ENCODE measurements around the gene CLEC2D. TPM values are rescaled to one million over a fixed set of nuclear protein-coding genes. Genes with fewer than 3 reads are reported as not detected.
"Not testable (repeated sequence)": the region's sequence is repeated elsewhere in the genome, so short reads cannot be mapped to it uniquely, and the experiment has no call there.

Gene CLEC2D
- total RNA-seq, 1 experiment from 2014 or later = 2.1 TPM

DNA sequence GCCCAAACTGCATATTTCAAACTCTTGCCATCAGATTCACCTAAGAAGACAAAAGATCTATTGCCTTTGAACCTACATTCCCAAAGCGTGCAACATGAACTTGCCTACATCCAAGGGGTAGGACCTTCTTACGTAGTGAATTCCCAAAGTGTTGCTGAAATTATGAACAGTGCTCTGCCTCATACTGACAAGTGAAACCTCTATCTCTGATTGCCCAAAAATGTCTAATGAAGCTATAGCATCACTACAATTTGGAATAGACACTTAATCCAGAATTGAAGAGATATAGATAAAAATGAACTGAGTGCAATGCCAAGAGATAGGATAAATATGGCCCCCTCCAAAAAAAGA is 31.1 kb downstream of the CLEC2D start:
- Histone ChIP-seq H3K36me3 (no peaks in the 10 kb centered on the region), H3K9me3 (replicated peaks) (no peaks in the 10 kb centered on the region), H3K27ac (no peak overlapping the region), H3K27me3 (no peaks in the 10 kb centered on the region), H3K4me3 (no peak overlapping the region), H3K4me1 (no peaks in the 10 kb centered on the region)
- DNase-seq = no peak

DNA sequence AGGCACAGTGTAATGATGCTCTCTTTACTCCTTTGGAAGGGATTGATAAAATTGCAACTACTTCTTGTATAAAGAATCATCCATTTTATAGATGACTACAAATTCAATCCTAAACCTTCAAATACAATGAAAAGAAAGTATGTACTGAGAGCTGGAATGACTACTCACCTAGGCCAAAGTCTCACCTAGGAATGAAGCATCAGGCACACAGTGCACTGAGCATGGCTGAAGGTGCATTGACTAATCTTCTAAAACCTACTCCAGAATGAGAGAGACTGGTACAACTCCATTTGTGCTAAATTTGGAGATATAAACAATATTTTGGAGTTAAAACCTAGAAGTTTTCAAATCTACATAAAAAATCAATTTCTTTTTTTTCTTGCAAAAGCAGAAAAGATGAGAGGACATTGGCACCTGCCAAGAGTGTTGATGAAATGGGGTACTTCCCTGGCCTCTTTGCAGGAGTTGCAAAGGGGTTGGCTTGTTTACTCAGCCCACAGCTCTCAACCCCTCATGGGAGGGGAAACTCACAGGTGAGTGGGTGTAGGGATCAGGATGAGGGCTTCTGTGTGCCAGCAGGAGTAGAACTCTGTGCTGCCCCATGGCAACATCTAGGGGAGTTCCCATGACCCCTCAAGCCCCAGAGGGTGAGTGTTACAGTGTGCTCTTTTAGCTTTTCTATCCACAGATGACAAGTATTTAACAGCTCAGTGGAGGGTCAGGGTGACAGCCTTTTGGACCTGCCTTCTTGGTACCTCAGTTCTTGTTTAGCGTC is 32.1 kb downstream of the CLEC2D start:
- no peaks in the 10 kb centered on the region for H3K36me3 ChIP-seq
- DNase-seq = no peak
- H3K4me3 ChIP-seq = no peak overlapping the region
- no peaks in the 10 kb centered on the region for H3K9me3 ChIP-seq (replicated peaks)
- no peaks in the 10 kb centered on the region for H3K4me1 ChIP-seq
- H3K27ac ChIP-seq = no peak overlapping the region
- H3K27me3 ChIP-seq = no peaks in the 10 kb centered on the region

DNA sequence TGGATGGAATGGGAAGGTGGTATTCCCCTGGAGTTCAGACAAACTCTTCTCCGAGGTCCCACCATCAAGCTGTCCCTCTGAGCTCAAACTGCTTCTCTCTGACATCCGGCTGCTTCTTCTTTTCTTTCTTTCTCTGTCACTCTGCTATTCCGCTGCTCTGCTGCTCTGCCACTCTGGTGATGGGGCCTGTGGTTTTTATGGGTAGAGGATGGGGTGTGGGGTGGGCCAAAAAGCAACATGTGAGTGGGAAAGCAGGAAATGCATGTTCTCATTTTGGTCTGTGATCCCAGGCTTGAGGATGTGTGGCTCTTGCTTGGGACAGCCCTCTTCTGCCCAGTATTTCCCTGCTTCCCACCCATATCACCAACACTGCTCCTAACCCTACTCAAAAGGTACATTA is 32.7 kb downstream of the CLEC2D start:
- no peak for DNase-seq

DNA sequence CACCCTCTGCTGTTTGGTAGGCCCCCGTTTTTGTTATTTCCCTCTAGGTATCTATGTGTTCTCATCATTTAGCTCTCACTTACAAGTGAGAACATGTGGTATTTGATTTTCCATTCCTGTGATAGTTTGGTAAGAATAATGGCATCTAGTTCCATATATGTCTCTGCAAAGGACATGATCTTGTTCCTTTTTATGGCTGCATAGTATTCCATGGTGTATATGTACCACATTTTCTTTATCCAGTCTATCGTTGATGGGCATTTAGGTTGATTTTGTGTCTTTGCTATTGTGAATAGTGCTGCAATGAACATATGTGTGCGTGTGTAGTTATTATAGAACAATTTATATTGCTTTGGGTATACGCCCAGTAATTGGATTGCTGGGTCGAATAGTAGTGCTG is 35.0 kb downstream of the CLEC2D start:
- H3K36me3 ChIP-seq; H3K4me3 ChIP-seq; H3K4me1 ChIP-seq; H3K27ac ChIP-seq; H3K9me3 ChIP-seq (replicated peaks); H3K27me3 ChIP-seq; DNase-seq: not testable (repeated sequence)

More for the DNA sequence above, 32.7 kb downstream of the CLEC2D start:
- Histone ChIP-seq H3K36me3 (no peaks in the 10 kb centered on the region), H3K27me3 (no peaks in the 10 kb centered on the region), H3K27ac (no peak overlapping the region), H3K9me3 (replicated peaks) (no peaks in the 10 kb centered on the region), H3K4me3 (no peak overlapping the region), H3K4me1 (no peaks in the 10 kb centered on the region)

DNA sequence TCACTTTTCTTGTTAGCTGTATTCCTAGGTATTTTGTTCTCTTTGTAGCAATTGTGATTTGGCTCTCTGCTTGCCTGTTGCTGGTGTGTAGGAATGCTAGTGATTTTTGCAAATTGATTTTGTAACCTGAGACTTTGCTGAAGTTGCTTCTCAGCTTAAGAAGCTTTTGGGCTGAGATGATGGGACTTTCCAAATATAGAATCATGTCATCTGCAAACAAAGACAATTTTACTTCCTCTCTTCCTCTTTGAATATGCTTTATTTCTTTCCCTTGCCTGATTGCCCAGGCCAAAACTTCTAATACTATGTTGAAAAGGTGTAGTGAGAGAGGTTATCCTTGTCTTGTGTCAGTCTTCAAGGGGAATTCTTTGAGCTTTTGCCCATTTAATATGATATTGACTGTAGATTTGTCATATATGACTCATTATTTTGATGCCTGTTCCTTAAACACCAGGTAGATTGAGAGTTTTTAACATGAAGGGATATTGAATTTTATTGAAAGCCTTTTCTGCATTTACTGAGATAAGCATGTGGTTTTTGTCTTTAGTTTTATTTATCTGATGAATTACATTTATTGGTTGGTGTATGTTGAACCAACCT is 36.7 kb downstream of the CLEC2D start:
- no peaks in the 10 kb centered on the region for H3K9me3 ChIP-seq (replicated peaks)
- DNase-seq = no peak
- no peaks in the 10 kb centered on the region for H3K36me3 ChIP-seq
- H3K4me1 ChIP-seq = no peaks in the 10 kb centered on the region
- no peaks in the 10 kb centered on the region for H3K27me3 ChIP-seq
- no peak overlapping the region for H3K4me3 ChIP-seq
- H3K27ac ChIP-seq = no peak overlapping the region

DNA sequence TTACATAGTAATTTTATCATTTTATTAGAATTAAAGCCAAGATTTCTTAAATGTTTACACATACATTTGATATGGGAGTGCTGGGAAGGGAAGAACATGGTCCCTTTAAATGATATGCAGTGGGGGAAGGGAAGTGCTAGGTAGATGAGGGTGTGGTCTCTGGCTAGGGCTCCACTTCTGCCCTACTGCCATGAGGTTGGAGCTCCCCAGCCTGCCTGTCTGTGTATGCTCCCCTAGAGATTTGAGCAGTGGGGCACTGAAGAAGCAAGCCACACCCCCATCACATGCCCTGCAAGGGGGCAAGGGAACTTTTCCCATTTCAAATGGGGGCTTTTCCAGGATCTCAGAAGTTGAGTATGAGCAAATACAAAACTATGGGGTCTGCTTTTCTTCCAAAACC is 37.8 kb downstream of the CLEC2D start:
- Histone ChIP-seq H3K27ac (no peak overlapping the region), H3K4me3 (no peak overlapping the region), H3K36me3 (no peaks in the 10 kb centered on the region), H3K27me3 (no peaks in the 10 kb centered on the region), H3K4me1 (no peaks in the 10 kb centered on the region), H3K9me3 (replicated peaks) (no peaks in the 10 kb centered on the region)
- DNase-seq = no peak

DNA sequence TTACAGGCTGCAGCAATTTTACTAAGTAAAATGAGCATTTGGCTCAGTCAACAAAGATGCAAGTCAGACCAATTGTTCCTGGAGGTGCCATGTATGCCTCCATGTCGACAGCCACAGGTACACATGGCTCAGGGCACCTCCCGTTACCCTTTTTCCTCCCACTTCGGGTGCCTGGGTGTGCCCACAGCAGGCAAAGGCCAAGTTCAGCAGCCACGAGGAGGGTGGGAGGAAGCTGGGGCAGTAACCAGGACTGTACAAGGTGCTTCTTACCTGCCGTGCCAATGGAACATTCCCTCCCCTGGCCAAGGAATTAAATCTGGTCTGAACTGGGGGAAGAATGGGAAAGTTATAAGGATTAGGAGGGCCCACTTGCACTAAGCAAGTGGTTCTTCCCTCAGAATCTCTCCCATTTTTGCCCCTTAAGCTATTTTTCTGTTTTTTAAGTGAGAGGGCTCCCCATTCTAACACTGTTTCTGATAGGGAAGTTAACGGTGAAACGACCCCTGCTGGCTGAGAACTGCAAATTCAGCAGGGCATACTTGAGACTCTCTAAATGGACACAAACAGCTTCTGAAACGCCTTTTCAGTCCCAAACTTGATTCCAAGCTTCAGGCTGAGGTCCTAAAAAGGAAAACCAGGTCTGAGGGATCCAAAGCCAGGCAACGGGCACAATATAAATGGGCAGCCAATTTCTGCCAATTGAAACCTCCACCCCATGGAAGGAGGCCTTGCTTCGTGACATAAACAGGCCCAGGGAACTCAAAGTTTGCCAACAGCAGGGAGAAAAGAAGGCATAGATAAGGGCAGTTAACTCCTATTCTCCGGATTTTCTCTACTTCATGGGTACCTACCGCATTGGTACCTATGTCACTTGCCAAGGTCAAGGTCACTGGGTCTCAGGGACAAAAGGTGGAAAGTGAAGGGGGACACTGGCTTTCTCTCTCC is 38.6 kb downstream of the CLEC2D start:
- Histone ChIP-seq H3K36me3 (no peaks in the 10 kb centered on the region), H3K4me3 (no peak overlapping the region), H3K4me1 (no peaks in the 10 kb centered on the region), H3K27me3 (no peaks in the 10 kb centered on the region), H3K27ac (no peak overlapping the region), H3K9me3 (replicated peaks) (no peaks in the 10 kb centered on the region)
- DNase-seq = peak; percentile 26 to 71

DNA sequence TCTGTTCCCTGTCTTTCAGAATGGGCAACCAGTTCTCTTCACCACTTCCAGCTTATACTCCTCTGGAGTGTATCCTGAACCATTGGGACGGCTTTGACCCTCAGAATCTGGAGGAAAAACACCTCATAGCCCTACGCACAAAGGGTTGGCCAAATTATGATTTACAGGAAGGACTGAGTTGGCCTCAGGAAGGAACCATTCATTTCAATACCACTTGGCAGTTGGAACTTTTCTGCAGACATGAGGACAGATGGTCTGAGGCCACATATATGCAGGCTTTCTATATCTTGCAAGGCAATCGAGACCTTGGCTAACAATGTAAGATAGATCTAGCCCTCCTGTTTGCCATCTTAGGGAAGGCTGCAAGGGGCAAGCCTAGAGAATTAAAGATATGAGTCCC is 39.3 kb downstream of the CLEC2D start:
- no peak for DNase-seq
- Histone ChIP-seq H3K27ac (no peak overlapping the region), H3K36me3 (no peaks in the 10 kb centered on the region), H3K4me3 (no peak overlapping the region), H3K9me3 (replicated peaks) (no peaks in the 10 kb centered on the region), H3K27me3 (no peaks in the 10 kb centered on the region), H3K4me1 (no peaks in the 10 kb centered on the region)

DNA sequence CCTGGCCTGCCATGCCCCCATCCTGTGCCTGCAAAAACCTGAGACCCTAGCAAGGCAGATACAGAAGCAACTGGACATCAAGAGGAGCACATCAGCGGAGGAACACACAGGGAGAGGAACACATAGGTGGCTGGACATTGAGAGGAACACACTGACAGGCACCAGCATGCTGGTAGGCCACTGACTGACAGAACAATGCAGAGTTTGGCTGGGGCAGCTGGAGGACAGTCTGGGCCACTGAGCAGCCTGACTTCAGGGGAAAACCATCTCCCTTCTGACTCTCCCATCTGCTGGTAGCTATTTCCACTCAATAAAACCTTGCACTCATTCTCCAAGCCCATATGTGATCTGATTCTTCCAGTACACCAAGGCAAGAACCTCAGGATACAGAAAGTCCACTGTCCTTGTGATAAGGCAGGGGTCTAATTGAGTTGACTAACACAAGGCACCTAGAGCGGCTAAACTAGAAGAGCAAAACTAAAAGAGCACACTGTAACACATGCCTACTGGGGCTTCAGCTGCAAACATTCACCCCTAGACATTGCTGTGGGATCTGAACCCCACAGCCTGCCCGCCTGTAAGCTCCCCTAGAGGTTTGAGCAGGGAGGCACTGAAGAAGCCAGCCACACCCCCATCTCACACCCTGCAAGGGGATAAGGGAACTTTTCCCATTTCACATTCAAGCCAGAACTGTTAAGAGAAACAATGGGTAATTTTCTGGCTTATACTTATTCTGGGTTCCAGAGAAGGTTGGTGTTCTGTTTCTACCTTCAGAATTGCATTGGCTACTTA is 41.3 kb downstream of the CLEC2D start:
- Histone ChIP-seq H3K9me3 (replicated peaks) (no peaks in the 10 kb centered on the region), H3K27ac (no peak overlapping the region), H3K36me3 (no peaks in the 10 kb centered on the region), H3K4me3 (no peak overlapping the region), H3K27me3 (no peaks in the 10 kb centered on the region), H3K4me1 (no peaks in the 10 kb centered on the region)
- no peak for DNase-seq

DNA sequence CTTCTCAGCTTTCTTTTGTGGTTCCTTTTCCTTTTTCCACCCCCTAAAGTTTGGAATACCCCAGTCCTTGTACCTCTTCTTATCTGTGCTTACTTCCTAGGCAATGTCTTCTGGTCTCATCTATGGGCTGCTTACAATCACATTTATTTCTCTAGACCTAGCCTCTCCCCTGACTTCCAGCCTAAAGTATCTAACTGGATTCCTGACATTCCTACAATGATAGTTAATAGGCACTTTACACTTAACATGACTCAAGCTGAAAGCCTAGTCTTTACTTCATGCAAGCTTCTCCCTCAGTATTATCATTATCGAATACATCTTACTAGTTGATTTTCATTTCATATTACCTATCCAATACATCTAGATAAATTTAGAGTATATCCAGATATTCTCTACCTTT is 42.2 kb downstream of the CLEC2D start:
- no peaks in the 10 kb centered on the region for H3K4me1 ChIP-seq
- no peak overlapping the region for H3K4me3 ChIP-seq
- DNase-seq = no peak
- no peaks in the 10 kb centered on the region for H3K9me3 ChIP-seq (replicated peaks)
- no peaks in the 10 kb centered on the region for H3K27me3 ChIP-seq
- no peak overlapping the region for H3K27ac ChIP-seq
- H3K36me3 ChIP-seq = no peaks in the 10 kb centered on the region

DNA sequence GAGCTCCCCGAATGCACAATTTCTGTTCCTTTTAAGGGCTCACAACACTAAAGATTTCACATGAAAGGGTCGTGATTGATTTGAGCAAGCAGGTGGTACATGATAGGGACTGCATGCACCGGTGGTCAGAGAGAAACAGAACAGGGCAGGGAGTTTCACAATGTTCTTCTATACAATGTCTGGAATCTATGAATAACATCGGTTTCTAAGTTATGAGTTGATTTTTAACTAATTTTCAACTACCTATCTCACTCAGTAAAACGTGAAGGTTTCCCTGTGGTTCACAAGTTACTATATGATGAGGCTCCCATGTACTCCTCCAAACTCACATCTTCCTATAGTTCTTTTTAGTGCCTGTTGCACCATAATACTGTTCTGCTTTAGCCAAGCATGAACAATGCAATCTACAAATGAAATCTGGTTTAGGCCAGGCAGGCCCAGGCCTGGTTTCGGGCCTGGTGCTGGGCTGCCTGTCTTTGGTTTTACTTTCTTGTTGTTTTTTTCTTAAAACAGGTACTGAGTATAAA is 43.6 kb downstream of the CLEC2D start:
- H3K9me3 ChIP-seq (replicated peaks); H3K4me1 ChIP-seq; H3K4me3 ChIP-seq; H3K27ac ChIP-seq; H3K36me3 ChIP-seq; DNase-seq; H3K27me3 ChIP-seq: not testable (repeated sequence)

DNA sequence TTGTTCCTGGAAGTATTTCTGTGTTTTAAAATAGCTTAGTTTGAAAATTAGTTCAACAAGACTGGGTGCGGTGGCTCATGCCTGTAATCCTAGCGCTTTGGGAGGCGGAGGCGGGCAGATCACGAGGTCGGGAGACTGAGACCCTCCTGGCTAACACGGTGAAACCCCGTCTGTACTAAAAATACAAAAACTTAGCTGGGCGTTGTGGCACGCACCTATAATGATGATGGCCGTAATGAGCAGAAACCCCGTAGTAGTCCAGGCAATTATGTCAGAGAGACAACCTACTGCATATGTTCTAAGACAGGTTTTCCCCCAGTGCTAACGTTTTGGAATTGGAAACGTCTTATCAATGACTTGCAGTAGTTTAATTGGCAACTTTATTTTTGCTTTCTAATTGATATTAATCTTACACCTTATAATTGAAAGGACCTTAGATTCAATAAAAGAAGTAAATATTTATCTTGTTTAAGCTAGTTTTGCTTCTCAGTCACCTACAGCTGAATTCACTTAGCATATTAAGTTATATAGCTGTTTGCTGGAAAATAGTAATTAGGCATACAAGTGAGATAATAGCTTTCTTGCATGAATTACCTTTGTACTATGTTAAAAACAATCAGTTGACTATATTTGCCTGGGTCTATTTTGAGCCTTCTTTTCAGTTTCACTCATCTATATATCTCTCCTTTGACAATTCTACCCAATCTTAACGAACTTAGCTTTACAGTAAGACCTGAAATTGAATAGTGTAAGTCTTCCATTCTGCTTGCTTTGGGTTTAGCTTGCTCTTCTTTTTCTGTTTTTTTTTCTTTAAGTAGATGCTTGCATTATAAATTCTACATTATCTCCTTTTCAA is 47.8 kb downstream of the CLEC2D start:
- Histone ChIP-seq H3K27ac (no peak overlapping the region), H3K36me3 (no peaks in the 10 kb centered on the region), H3K4me1 (no peaks in the 10 kb centered on the region), H3K27me3 (no peaks in the 10 kb centered on the region), H3K9me3 (replicated peaks) (no peaks in the 10 kb centered on the region), H3K4me3 (no peak overlapping the region)
- no peak for DNase-seq

DNA sequence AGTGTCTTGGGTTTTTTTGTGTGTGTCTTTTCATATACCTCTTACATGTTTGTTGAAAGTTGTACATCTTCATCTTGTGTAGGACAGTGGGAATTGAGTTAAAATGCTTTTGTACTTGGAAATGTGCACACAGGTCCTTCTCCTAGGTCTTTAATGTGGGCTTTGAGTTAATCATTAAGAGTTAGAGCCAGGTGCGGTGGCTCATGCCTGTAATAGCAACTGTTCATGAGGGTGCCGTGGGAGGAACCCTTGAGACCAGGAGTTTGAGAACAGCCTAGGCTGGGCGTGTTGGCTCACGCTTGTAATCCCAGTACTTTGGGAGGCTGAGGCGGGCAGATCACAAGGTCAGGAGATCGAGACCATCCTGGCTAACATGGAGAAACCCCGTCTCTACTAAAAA is 49.5 kb downstream of the CLEC2D start:
- no peaks in the 10 kb centered on the region for H3K4me1 ChIP-seq
- no peaks in the 10 kb centered on the region for H3K27me3 ChIP-seq
- H3K36me3 ChIP-seq = no peaks in the 10 kb centered on the region
- no peak for DNase-seq
- no peak overlapping the region for H3K4me3 ChIP-seq
- no peak overlapping the region for H3K27ac ChIP-seq
- no peaks in the 10 kb centered on the region for H3K9me3 ChIP-seq (replicated peaks)

DNA sequence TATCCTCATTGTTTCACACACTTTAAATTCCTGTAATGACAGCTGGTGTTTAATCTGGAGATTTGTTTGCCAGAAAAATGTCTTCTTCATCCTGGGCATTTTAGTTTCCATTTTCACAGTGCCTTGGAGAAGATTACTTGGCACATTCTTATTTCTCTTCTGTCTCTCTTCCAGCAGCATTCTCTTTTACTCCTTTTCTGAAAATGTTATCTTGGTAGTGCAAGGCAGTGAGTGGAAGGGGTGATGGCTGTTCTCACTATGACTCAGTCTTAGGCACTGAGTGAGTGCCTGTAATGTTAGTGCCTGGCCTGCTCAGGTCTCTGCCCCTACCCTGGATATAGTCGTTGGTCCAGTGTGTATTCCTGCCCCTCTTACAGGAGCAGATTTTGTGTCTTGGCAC is 50.3 kb downstream of the CLEC2D start:
- no peaks in the 10 kb centered on the region for H3K9me3 ChIP-seq (replicated peaks)
- H3K27me3 ChIP-seq = no peaks in the 10 kb centered on the region
- H3K4me3 ChIP-seq = no peak overlapping the region
- no peak for DNase-seq
- no peaks in the 10 kb centered on the region for H3K36me3 ChIP-seq
- H3K4me1 ChIP-seq = no peaks in the 10 kb centered on the region
- no peak overlapping the region for H3K27ac ChIP-seq
